ENCODE measurements around the gene IFNL2.

The IFNL2 gene

DNA sequence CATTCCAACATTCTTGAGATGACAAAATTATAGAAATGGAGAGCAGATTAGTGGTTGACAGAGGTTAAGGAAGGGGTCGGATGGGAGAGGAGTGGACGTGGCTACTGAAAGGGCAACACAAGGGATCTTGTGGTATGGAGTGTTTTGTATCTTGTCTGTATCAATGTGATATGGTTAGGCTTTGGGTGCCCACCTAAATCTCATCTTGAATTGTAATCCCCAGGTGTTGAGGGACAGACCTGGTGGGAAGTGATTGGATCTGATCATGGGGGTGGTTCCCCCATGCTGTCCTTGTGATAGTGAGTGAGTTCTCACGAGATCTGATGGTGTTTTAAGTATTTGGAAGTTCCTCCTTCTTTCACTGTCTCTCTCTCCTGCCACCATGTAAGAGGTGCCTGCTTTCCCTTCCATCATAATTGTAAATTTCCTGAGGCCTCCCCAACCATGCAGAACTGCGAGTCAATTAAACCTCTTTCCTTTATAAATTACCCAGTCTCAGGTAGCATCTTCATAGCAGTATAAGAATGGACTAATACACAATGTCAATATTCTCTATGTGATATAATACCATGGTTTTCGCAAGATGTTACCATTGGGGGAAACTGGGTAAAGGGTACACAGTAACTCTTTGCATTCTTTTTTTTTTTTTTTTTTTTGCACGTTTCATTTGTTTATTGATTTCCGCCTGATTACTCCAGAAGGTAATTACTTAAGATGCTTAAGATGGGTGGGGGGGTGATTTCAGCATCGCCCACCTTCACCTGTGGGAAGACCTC lies 14.6 kb upstream of the IFNL2 start:
- no peak for DNase-seq (ENCODE audit: extremely low spot score)
- ChIA-PET CTCF (no interaction called here), POLR2A (no interaction called here)
- no peak for TF ChIP-seq CTBP1 (IDR thresholded peaks at IDR 0.05; ENCODE audit: borderline replicate concordance)
- TF ChIP-seq NFRKB (IDR thresholded peaks at IDR 0.05) = no peak
- no peak for TF ChIP-seq FOXK2 (IDR thresholded peaks at IDR 0.05)
- no peak for TF ChIP-seq SP1 (IDR thresholded peaks at IDR 0.05)
- no peak for TF ChIP-seq L3MBTL2 (conservative IDR thresholded peaks at IDR 0.05)

DNA sequence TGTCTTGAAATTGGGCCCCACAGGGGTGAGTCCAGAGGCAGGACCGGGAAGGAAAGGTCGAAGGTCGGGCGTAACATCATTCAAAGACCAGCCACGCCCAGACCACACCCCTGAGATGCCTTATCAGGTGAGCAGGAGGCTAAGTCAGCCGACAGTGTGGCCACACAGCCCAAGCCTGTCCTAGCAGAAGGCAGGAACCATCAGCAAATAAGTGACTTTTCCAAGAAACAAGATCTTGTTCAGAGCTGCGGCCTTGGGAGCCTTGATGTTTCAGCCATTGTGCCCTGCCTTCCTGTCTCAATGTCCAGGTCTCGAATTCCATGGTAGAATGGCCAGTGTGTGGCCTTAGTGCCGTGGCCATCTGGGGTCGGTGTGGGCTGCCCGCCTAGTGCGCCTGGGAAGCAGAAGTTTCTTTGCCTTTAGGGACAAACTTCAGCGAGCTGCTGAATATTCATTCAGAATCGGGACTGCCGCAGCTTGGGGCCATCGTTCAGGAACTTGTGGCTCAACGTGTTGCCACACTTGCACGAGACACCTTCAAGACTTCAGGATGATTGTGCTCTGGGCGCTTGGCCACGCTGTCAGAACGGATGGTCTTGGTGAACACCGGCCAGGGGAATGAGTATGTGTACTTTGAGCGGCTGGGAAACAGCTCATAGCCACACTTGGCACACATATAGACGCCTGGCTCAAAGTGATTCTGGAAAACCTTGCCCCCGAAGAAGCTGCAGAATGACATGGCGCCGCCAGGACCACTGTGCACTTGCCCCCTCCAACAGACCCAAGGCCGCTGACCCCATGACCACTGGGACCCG lies 13.5 kb upstream of the IFNL2 start:
- ChIA-PET CTCF (interaction anchor here (0.7 kb wide), 1 partner anchor 515 kb away, joined by 3 read pairs; no protein-coding TSS in a partner anchor), POLR2A (no interaction called here)
- TF ChIP-seq LEF1 (IDR thresholded peaks at IDR 0.05; ENCODE audit: borderline replicate concordance) = no peak
- no peak for TF ChIP-seq NFRKB (IDR thresholded peaks at IDR 0.05)
- no peak for TF ChIP-seq FOXK2 (IDR thresholded peaks at IDR 0.05)
- no peak for TF ChIP-seq ZNF384 (IDR thresholded peaks at IDR 0.05)
- TF ChIP-seq BHLHE40 (IDR thresholded peaks at IDR 0.05; ENCODE audit: borderline replicate concordance) = no peak
- TF ChIP-seq TARDBP (IDR thresholded peaks at IDR 0.05) = no peak
- no peak for TF ChIP-seq FOXA1 (IDR thresholded peaks at IDR 0.05)
- no peak for TF ChIP-seq SP1 (IDR thresholded peaks at IDR 0.05)
- TF ChIP-seq SUZ12 (IDR thresholded peaks at IDR 0.05) = no peak
- TF ChIP-seq ELF4 (IDR thresholded peaks at IDR 0.05) = no peak
- no peak for TF ChIP-seq FOXM1 (IDR thresholded peaks at IDR 0.05; ENCODE audit: borderline replicate concordance)
- TF ChIP-seq L3MBTL2 (conservative IDR thresholded peaks at IDR 0.05) = no peak
- TF ChIP-seq HDGF (IDR thresholded peaks at IDR 0.05; ENCODE audit: borderline replicate concordance) = no peak
- no peak for TF ChIP-seq ARNT (IDR thresholded peaks at IDR 0.05)
- TF ChIP-seq, protein P1, sequence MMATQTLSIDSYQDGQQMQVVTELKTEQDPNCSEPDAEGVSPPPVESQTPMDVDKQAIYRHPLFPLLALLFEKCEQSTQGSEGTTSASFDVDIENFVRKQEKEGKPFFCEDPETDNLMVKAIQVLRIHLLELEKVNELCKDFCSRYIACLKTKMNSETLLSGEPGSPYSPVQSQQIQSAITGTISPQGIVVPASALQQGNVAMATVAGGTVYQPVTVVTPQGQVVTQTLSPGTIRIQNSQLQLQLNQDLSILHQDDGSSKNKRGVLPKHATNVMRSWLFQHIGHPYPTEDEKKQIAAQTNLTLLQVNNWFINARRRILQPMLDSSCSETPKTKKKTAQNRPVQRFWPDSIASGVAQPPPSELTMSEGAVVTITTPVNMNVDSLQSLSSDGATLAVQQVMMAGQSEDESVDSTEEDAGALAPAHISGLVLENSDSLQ (IDR thresholded peaks at IDR 0.05) = no peak
- no peak for DNase-seq (ENCODE audit: extremely low spot score)

DNA sequence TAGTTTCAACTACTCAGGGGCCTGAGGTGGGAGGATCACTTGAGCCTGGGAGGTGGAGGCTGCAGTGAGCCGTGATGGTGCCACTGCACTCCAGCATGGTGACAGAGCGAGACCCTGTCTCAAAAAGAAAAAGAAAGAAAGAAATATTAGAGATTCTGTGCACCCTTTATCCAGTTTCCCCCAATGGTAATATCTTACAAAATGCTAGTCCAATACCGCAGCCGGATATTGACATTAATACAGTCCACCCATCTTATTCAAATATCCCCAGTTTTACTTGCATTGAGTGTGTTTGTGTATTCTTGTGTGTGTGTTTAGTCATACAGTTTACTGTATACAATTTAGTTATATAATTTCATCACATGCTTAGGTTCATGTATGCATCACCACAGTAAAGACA lies 11.0 kb upstream of the IFNL2 start:
- CTCF ChIA-PET = no interaction called here
- TF ChIP-seq TARDBP (IDR thresholded peaks at IDR 0.05) (no peak), SP1 (IDR thresholded peaks at IDR 0.05) (no peak), CTBP1 (IDR thresholded peaks at IDR 0.05; ENCODE audit: borderline replicate concordance) (no peak), FOXK2 (IDR thresholded peaks at IDR 0.05) (no peak), SUZ12 (IDR thresholded peaks at IDR 0.05) (no peak), BHLHE40 (IDR thresholded peaks at IDR 0.05; ENCODE audit: borderline replicate concordance) (no peak), HDGF (IDR thresholded peaks at IDR 0.05; ENCODE audit: borderline replicate concordance) (no peak), L3MBTL2 (conservative IDR thresholded peaks at IDR 0.05) (no peak), ZNF384 (IDR thresholded peaks at IDR 0.05) (no peak), ELF4 (IDR thresholded peaks at IDR 0.05) (no peak), FOXA1 (IDR thresholded peaks at IDR 0.05) (no peak), LEF1 (IDR thresholded peaks at IDR 0.05; ENCODE audit: borderline replicate concordance) (no peak), NFRKB (IDR thresholded peaks at IDR 0.05) (no peak), FOXM1 (IDR thresholded peaks at IDR 0.05; ENCODE audit: borderline replicate concordance) (no peak), ARNT (IDR thresholded peaks at IDR 0.05) (no peak)
- TF ChIP-seq, protein P1 (IDR thresholded peaks at IDR 0.05) = no peak
- POLR2A ChIA-PET = no interaction called here

DNA sequence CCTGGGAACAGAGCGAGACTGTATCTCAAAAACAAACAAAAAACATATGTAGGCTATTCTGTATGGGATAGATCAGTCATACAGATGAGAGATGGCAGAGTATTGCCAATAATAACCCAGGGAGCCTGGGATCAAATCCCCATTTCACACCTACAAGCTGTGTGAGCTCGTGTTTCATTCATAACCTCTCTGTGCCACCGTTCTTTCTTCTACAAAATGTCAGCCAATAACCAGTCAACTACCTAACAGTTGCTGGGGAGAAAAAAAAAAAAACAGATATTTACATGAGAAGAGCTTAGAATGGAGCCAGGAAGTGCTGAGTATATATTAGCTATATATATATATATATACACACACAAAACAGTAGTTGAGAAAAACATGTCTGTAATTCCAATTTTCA lies 6.5 kb upstream of the IFNL2 start:
- TF ChIP-seq ZNF384 (IDR thresholded peaks at IDR 0.05) (no peak), ARNT (IDR thresholded peaks at IDR 0.05) (no peak), ELF4 (IDR thresholded peaks at IDR 0.05) (no peak), CTBP1 (IDR thresholded peaks at IDR 0.05; ENCODE audit: borderline replicate concordance) (no peak), SP1 (IDR thresholded peaks at IDR 0.05) (no peak), SUZ12 (IDR thresholded peaks at IDR 0.05) (no peak), L3MBTL2 (conservative IDR thresholded peaks at IDR 0.05) (no peak), FOXA1 (IDR thresholded peaks at IDR 0.05) (no peak), TARDBP (IDR thresholded peaks at IDR 0.05) (no peak)
- TF ChIP-seq, protein P1 (IDR thresholded peaks at IDR 0.05) = no peak
- ChIA-PET CTCF (interaction anchor here (0.6 kb wide), 1 partner anchor 101 kb away, joined by 5 read pairs; no protein-coding TSS in a partner anchor), POLR2A (interaction anchor here (0.9 kb wide), 1 partner anchor 80 kb away, joined by 3 read pairs; the partner anchor contains the start of gene SAMD4B)
- no peak for DNase-seq (ENCODE audit: extremely low spot score)

More for the DNA sequence above, 11.0 kb upstream of the IFNL2 start:
- no peak for DNase-seq (ENCODE audit: extremely low spot score)

DNA sequence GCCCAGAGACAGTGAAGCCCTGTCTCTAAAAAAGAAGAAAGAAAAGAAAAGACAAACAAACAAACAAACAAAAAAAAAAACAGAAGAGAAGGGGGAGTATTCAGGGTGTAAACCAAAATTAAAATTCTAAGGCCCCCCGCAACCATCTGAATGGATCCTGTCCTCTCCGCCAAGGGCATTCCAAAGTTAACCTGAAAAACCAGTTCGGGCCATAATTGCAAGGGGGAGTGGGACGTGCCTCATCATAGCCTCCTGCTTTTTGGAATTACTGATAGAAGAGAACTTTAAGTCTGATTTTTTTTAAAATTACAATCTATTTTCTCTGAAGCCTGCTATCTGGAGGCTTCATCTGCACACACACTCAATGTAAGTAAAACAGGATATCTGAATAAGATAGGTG lies 5.7 kb upstream of the IFNL2 start:
- ChIA-PET POLR2A (no interaction called here), CTCF (interaction anchor here (0.6 kb wide), 1 partner anchor 100 kb away, joined by 5 read pairs; no protein-coding TSS in a partner anchor)
- TF ChIP-seq ELF4 (IDR thresholded peaks at IDR 0.05) (no peak), NFRKB (IDR thresholded peaks at IDR 0.05) (no peak), TARDBP (IDR thresholded peaks at IDR 0.05) (no peak), FOXK2 (IDR thresholded peaks at IDR 0.05) (no peak), FOXA1 (IDR thresholded peaks at IDR 0.05) (no peak), ZNF384 (IDR thresholded peaks at IDR 0.05) (no peak), BHLHE40 (IDR thresholded peaks at IDR 0.05; ENCODE audit: borderline replicate concordance) (no peak), CTBP1 (IDR thresholded peaks at IDR 0.05; ENCODE audit: borderline replicate concordance) (no peak), L3MBTL2 (conservative IDR thresholded peaks at IDR 0.05) (no peak), FOXM1 (IDR thresholded peaks at IDR 0.05; ENCODE audit: borderline replicate concordance) (no peak), SUZ12 (IDR thresholded peaks at IDR 0.05) (no peak), ARNT (IDR thresholded peaks at IDR 0.05) (no peak), SP1 (IDR thresholded peaks at IDR 0.05) (no peak), HDGF (IDR thresholded peaks at IDR 0.05; ENCODE audit: borderline replicate concordance) (no peak)
- TF ChIP-seq, protein P1 (IDR thresholded peaks at IDR 0.05) = no peak
- DNase-seq (ENCODE audit: extremely low spot score) = no peak
